ENCODE data around the gene MRPL19. TPM values are rescaled to one million over a fixed set of nuclear protein-coding genes. Genes with fewer than 3 reads are reported as not detected.

MRPL19 gene
- total RNA-seq, 2 donors from 2014 or later: 36.0 to 42.4 TPM

GRCh38 chr2:75602724-75603342 is 43.8 kb upstream of the MRPL19 start:
- Histone ChIP-seq H3K36me3 (no peaks in the 10 kb centered on the region), H3K27ac (no peak overlapping the region), H3K4me1 (ENCODE audit: control insufficient read depth in 1 of 2, low read depth in 2 of 2) (no peaks in the 10 kb centered on the region), H3K4me3 (no peak overlapping the region), H3K9me3 (no peaks in the 10 kb centered on the region), H3K27me3 (replicated peaks; ENCODE audit: insufficient read depth) (no peaks in the 10 kb centered on the region)
- no peak for DNase-seq (ENCODE audit: low spot score)
- no peak for ATAC-seq (ENCODE audit: insufficient number of reproducible peaks, low FRiP score, low read depth)
- no peak for TF ChIP-seq CTCF (IDR thresholded peaks at IDR 0.05)

DNA sequence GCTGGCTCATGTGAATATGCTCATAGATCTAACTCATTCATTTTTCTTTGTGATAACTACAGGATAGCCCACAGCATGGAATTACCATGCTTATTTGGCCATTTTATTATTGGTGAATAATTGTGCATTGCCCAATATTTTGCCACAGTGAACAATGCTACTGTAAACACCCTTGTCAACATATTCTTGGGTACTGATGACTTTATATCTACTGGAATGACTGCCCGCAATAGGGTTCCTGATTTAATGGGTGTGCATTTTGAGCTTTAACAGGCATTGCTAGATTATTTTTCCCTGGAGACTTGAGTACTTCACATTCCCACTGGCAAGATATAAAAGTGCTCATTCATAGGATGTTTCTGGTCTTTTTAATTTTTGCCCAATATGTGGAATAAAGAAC is 43.1 kb upstream of the MRPL19 start:
- Histone ChIP-seq H3K4me1 (ENCODE audit: control insufficient read depth in 1 of 2, low read depth in 2 of 2) (no peaks in the 10 kb centered on the region), H3K36me3 (no peaks in the 10 kb centered on the region), H3K27ac (no peak overlapping the region), H3K27me3 (replicated peaks; ENCODE audit: insufficient read depth) (no peaks in the 10 kb centered on the region), H3K4me3 (no peak overlapping the region), H3K9me3 (no peaks in the 10 kb centered on the region)
- ATAC-seq (ENCODE audit: insufficient number of reproducible peaks, low FRiP score, low read depth) (no peak), DNase-seq (ENCODE audit: low spot score) (no peak)
- TF ChIP-seq CTCF (IDR thresholded peaks at IDR 0.05): no peak

DNA sequence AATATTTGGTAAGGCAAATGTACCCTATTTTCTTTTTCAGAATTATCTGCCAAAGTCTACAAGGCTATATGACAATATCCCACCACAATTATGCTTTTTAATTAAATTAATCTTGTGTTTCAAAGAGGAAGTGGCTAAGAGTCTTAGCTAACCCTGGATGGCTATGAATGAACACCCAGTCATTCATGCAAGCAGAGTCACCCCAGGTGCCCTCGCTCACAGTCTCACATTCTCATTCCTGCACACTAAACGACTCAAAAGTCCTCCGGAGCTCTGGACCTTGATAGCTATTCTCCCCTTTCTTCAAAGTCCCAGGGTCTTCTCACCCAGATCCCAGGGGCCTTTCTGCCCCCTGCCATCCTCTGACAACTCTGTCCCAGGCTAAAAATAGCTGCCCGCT is 42.1 kb upstream of the MRPL19 start:
- no peaks in the 10 kb centered on the region for H3K27me3 ChIP-seq (replicated peaks; ENCODE audit: insufficient read depth)
- no peaks in the 10 kb centered on the region for H3K9me3 ChIP-seq
- H3K4me1 ChIP-seq (ENCODE audit: control insufficient read depth in 1 of 2, low read depth in 2 of 2): no peaks in the 10 kb centered on the region
- no peak overlapping the region for H3K4me3 ChIP-seq
- no peak for TF ChIP-seq CTCF (IDR thresholded peaks at IDR 0.05)
- H3K27ac ChIP-seq: no peak overlapping the region
- H3K36me3 ChIP-seq: no peaks in the 10 kb centered on the region
- ATAC-seq (ENCODE audit: insufficient number of reproducible peaks, low FRiP score, low read depth) (no peak), DNase-seq (ENCODE audit: low spot score) (no peak)

GRCh38 chr2:75605770-75606529 is 40.6 kb upstream of the MRPL19 start:
- Histone ChIP-seq H3K27me3 (replicated peaks; ENCODE audit: insufficient read depth) (no peaks in the 10 kb centered on the region), H3K9me3 (no peaks in the 10 kb centered on the region), H3K36me3 (no peaks in the 10 kb centered on the region), H3K4me1 (ENCODE audit: control insufficient read depth in 1 of 2, low read depth in 2 of 2) (no peaks in the 10 kb centered on the region), H3K27ac (no peak overlapping the region), H3K4me3 (no peak overlapping the region)
- DNase-seq (ENCODE audit: low spot score) (no peak), ATAC-seq (ENCODE audit: insufficient number of reproducible peaks, low FRiP score, low read depth) (no peak)
- TF ChIP-seq CTCF (IDR thresholded peaks at IDR 0.05): no peak

DNA sequence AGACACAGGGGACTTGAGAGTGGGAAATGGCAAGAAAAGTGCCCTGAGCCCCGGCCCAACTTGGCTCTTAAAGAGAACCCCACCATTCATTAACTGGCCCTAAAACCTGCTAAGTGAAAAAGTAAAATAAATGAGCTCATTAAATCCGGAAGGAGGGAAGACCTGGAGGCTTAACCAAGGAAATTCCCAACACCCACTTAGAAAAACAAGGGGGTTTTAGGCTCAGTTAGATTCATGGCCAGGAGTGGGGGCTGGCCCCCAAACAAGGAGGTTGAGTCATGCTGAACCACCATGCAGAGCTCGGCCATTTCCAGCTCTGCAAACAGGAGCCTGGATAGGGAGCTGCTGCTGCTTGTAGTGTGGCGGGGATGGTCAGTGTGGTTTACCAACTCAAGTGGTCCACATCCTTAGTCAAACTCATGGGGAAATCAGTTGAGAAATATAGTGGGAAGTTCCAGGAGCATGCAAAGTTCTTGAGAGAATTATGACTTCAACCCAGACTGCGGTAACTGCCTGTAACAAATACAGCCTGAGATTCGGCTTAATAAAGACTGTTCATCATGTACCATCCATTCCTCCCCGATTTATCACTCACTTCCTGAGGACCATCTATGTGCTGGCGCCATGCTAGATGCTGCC is 39.7 kb upstream of the MRPL19 start:
- no peak for TF ChIP-seq CTCF (IDR thresholded peaks at IDR 0.05)
- H3K4me3 ChIP-seq: no peak overlapping the region
- no peak for DNase-seq (ENCODE audit: low spot score)
- no peak for ATAC-seq (ENCODE audit: insufficient number of reproducible peaks, low FRiP score, low read depth)
- H3K4me1 ChIP-seq (ENCODE audit: control insufficient read depth in 1 of 2, low read depth in 2 of 2): no peaks in the 10 kb centered on the region
- no peak overlapping the region for H3K27ac ChIP-seq
- no peaks in the 10 kb centered on the region for H3K27me3 ChIP-seq (replicated peaks; ENCODE audit: insufficient read depth)
- no peaks in the 10 kb centered on the region for H3K9me3 ChIP-seq
- no peaks in the 10 kb centered on the region for H3K36me3 ChIP-seq

All from thoracic aorta (tissue), 2 donors.